Measurements from ENCODE around the gene TTC28. TPM values are rescaled to one million over a fixed set of nuclear protein-coding genes. Genes with fewer than 3 reads are reported as not detected.
"Not testable (repeated sequence)": the region's sequence is repeated elsewhere in the genome, so short reads cannot be mapped to it uniquely, and the experiment has no call there.

TTC28 gene
- total RNA-seq, 1 donor from 2014 or later = 46.2 TPM

DNA sequence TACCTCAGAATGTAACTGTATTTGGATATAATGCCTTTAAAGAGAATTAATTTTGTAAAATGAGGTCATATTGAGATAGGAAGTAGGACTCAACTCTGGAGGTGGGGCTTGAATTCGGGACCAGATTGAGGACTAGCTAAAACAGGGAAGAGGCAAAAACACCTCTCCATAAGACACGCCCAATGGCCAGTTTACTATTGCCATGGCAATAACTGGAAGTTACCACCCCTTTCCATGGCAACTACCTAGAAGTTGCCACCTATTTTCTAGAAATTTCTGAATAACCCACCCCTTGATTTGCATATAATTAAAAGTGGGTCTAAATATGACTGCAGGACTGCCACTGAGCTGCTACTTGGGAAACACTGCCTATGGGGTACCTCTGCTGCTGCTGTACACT lies 206.4 kb downstream of the TTC28 start:
- peaks cover 7% of the 10 kb centered on the region for H3K79me2 ChIP-seq (ENCODE audit: low read depth)
- no peak overlapping the region for H3K9ac ChIP-seq
- H2AFZ ChIP-seq (replicated peaks) = no peak overlapping the region
- peaks cover 16% of the 10 kb centered on the region for H4K20me1 ChIP-seq (ENCODE audit: low read depth)
- H3K27ac ChIP-seq = no peak overlapping the region
- no peaks in the 10 kb centered on the region for H3K36me3 ChIP-seq
- TF ChIP-seq EZH2 (IDR thresholded peaks at IDR 0.05) (no peak), EZH2phosphoT487 (IDR thresholded peaks at IDR 0.05) (no peak)
- TF ChIP-seq, protein P1, sequence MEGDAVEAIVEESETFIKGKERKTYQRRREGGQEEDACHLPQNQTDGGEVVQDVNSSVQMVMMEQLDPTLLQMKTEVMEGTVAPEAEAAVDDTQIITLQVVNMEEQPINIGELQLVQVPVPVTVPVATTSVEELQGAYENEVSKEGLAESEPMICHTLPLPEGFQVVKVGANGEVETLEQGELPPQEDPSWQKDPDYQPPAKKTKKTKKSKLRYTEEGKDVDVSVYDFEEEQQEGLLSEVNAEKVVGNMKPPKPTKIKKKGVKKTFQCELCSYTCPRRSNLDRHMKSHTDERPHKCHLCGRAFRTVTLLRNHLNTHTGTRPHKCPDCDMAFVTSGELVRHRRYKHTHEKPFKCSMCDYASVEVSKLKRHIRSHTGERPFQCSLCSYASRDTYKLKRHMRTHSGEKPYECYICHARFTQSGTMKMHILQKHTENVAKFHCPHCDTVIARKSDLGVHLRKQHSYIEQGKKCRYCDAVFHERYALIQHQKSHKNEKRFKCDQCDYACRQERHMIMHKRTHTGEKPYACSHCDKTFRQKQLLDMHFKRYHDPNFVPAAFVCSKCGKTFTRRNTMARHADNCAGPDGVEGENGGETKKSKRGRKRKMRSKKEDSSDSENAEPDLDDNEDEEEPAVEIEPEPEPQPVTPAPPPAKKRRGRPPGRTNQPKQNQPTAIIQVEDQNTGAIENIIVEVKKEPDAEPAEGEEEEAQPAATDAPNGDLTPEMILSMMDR (IDR thresholded peaks at IDR 0.05) = no peak
- Mint-ChIP-seq H3K27me3 (ENCODE audit: insufficient read depth, low read depth) (peaks cover 6% of the 10 kb centered on the region), H3K4me3 (no peak overlapping the region), H3K36me3 (no peaks in the 10 kb centered on the region), H3K4me1 (peaks cover 20% of the 10 kb centered on the region), H3K9me3 (no peaks in the 10 kb centered on the region), H3K27ac (no peak overlapping the region)
- H3K4me3 ChIP-seq = no peak overlapping the region
- no peak for DNase-seq (ENCODE audit: low spot score)
- H3K27me3 ChIP-seq = no peaks in the 10 kb centered on the region
- no peak overlapping the region for H3K4me2 ChIP-seq
- no peaks in the 10 kb centered on the region for H3F3A ChIP-seq (ENCODE audit: low read depth)
- no peaks in the 10 kb centered on the region for H3K9me3 ChIP-seq (ENCODE audit: low read depth)
- no peaks in the 10 kb centered on the region for H3K4me1 ChIP-seq

DNA sequence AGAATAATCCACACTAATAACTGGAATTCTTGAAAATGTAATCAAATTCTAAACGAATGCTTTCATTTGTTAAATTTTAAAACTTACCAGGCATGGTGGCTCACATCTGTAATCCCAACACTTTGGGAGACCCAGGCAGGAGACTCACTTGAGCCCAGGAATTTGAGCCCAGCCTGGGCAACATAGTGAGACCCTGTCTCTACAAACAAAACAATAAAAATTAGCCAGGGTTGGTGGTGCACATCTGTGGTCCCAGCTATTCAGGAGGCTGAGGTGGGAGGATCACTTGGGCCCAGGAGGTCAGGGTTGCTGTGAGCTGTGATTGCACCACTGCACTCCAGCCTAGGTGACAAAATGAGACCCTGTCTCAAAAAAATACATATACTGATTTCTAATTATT lies 212.6 kb downstream of the TTC28 start:
- H3K4me3 ChIP-seq; H3K9me3 Mint-ChIP-seq; H2AFZ ChIP-seq (replicated peaks); H3K9me3 ChIP-seq (ENCODE audit: low read depth); H3K79me2 ChIP-seq (ENCODE audit: low read depth); H3K36me3 ChIP-seq; H3K36me3 Mint-ChIP-seq; H3K27ac Mint-ChIP-seq; H3K27me3 ChIP-seq; H4K20me1 ChIP-seq (ENCODE audit: low read depth); H3K4me1 ChIP-seq; DNase-seq (ENCODE audit: low spot score); H3K27ac ChIP-seq; H3K9ac ChIP-seq; H3K4me2 ChIP-seq; H3F3A ChIP-seq (ENCODE audit: low read depth); H3K4me3 Mint-ChIP-seq; H3K27me3 Mint-ChIP-seq (ENCODE audit: insufficient read depth, low read depth): not testable (repeated sequence)
- peaks cover 24% of the 10 kb centered on the region for H3K4me1 Mint-ChIP-seq

DNA sequence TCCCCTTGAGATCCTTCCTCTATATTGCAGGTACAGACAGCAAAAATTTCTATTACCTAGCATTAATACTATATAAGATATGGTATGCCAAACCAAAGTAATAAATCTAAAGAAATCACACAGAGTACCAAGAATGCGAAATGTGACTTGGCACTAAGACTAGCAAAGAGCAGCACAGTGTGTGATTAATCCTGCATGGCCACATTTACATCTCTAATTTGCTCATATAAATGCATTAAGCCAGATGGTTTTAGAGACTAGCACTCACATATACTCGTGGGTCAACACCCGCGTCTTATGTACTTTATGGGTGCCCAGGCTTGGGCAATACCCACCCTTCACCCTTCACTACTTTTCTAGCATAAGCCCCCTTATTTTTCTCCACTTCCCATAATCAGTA lies 213.2 kb downstream of the TTC28 start:
- Histone ChIP-seq H3K4me1 (no peaks in the 10 kb centered on the region), H3F3A (ENCODE audit: low read depth) (no peaks in the 10 kb centered on the region), H3K9me3 (ENCODE audit: low read depth) (no peaks in the 10 kb centered on the region), H3K36me3 (no peaks in the 10 kb centered on the region), H3K4me2 (no peak overlapping the region), H4K20me1 (ENCODE audit: low read depth) (peaks cover 4% of the 10 kb centered on the region), H3K4me3 (no peak overlapping the region), H3K9ac (no peak overlapping the region), H3K79me2 (ENCODE audit: low read depth) (no peaks in the 10 kb centered on the region), H2AFZ (replicated peaks) (no peak overlapping the region), H3K27ac (no peak overlapping the region), H3K27me3 (no peaks in the 10 kb centered on the region)
- peaks cover 5% of the 10 kb centered on the region for H3K36me3 Mint-ChIP-seq
- TF ChIP-seq, protein P1 (IDR thresholded peaks at IDR 0.05) = no peak
- TF ChIP-seq EZH2 (IDR thresholded peaks at IDR 0.05) (no peak), EZH2phosphoT487 (IDR thresholded peaks at IDR 0.05) (no peak)
- H3K27ac Mint-ChIP-seq = no peak overlapping the region
- H3K27me3 Mint-ChIP-seq (ENCODE audit: insufficient read depth, low read depth) = no peaks in the 10 kb centered on the region
- no peak for DNase-seq (ENCODE audit: low spot score)
- H3K4me1 Mint-ChIP-seq = peaks cover 19% of the 10 kb centered on the region
- H3K4me3 Mint-ChIP-seq = no peak overlapping the region
- no peaks in the 10 kb centered on the region for H3K9me3 Mint-ChIP-seq

DNA sequence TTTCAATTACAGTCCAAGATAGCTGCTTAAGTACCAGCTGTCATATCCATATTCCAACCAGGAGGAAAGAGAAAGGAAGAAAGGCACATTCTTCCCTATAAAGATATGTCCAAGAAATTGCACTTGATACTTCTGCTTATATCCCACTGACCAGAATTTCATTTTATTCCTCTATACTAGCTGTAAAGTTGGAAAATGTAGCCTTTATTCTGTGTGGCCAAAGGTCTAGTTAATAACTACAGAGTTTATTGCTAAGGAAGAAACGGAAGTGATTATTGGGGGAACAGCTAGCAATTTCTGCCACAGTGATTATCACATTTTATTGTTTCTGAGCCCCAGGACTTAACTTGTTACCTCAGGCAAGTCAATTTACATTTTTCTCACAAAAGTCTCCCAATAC lies 213.8 kb downstream of the TTC28 start:
- Histone ChIP-seq H3K9ac (no peak overlapping the region), H3K4me1 (no peaks in the 10 kb centered on the region), H3K79me2 (ENCODE audit: low read depth) (no peaks in the 10 kb centered on the region), H3K9me3 (ENCODE audit: low read depth) (no peaks in the 10 kb centered on the region), H3K27ac (no peak overlapping the region), H2AFZ (replicated peaks) (no peak overlapping the region), H3K36me3 (no peaks in the 10 kb centered on the region), H3K27me3 (no peaks in the 10 kb centered on the region), H3F3A (ENCODE audit: low read depth) (no peaks in the 10 kb centered on the region), H3K4me3 (no peak overlapping the region), H4K20me1 (ENCODE audit: low read depth) (peaks cover 4% of the 10 kb centered on the region), H3K4me2 (no peak overlapping the region)
- Mint-ChIP-seq H3K27ac (no peak overlapping the region), H3K4me1 (peaks cover 14% of the 10 kb centered on the region), H3K27me3 (ENCODE audit: insufficient read depth, low read depth) (no peaks in the 10 kb centered on the region), H3K4me3 (no peak overlapping the region), H3K9me3 (no peaks in the 10 kb centered on the region), H3K36me3 (peaks cover 5% of the 10 kb centered on the region)
- TF ChIP-seq EZH2 (IDR thresholded peaks at IDR 0.05) = no peak
- TF ChIP-seq, protein P1 (IDR thresholded peaks at IDR 0.05) = no peak
- TF ChIP-seq EZH2phosphoT487 (IDR thresholded peaks at IDR 0.05) = no peak
- no peak for DNase-seq (ENCODE audit: low spot score)
